IMR-90 (cell line): Measurements from ENCODE around the gene ARHGEF1. TPM values are rescaled to one million over a fixed set of nuclear protein-coding genes. Genes with fewer than 3 reads are reported as not detected.
A peak's percentile ranks its signal among the peaks of the same experiment; 100 is the strongest.

Experiments used
- ATAC-seq: fragments of 200-7000 bp; cut with Tn5 transposase; 2 replicates; pipeline ENCODE4 v1.9.1; 2020; ENCODE audit warnings: low read depth, mild to moderate bottlenecking, moderate library complexity
- BruUV-seq: library from RNA; stranded (reverse); fragments of 400-500 nt; replicated peaks from 2 replicates; lab custom pipeline; 2021; lab: Mats Ljungman, UMichigan
- CTCF ChIA-PET: fragments of 300-600 bp; formaldehyde crosslinking; extraction: SDS; loops from one replicate; lab custom pipeline; 2021; ENCODE audit warnings: antibody characterized with exemption; lab: Yijun Ruan, JAX
- POLR2A ChIA-PET: fragments of 300-600 bp; sonication (Branson Sonifier 250); formaldehyde crosslinking; loops from one replicate; lab custom pipeline; 2022; ENCODE audit warnings: antibody characterized with exemption; ENCODE audit not compliant: unreplicated experiment; lab: Charles Lee
- DNase-seq: peaks from one replicate; pipeline ENCODE4 v3.0.0; 2013
- H2AFZ ChIP-seq: replicated peaks from 2 replicates; pipeline ENCODE3; 2013; ENCODE audit warnings: low read length, mild to moderate bottlenecking; ENCODE audit not compliant: poor library complexity
- H2AK5ac ChIP-seq: 2 replicates; pipeline ENCODE4 v1.6.1; 2013; ENCODE audit warnings: low read depth, low read length, inconsistent platforms
- H2AK9ac ChIP-seq: replicated peaks from 2 replicates; pipeline ENCODE3; 2013; ENCODE audit warnings: mild to moderate bottlenecking, low read depth, low read length, moderate library complexity; ENCODE audit not compliant: poor library complexity
- H2BK120ac ChIP-seq: 2 replicates; pipeline ENCODE4 v1.6.1; 2013; ENCODE audit warnings: low read depth, low read length, inconsistent platforms
- H2BK15ac ChIP-seq: 3 replicates; pipeline ENCODE4 v1.6.1; 2013; ENCODE audit warnings: low read depth, low read length, inconsistent platforms
- H2BK20ac ChIP-seq: 2 replicates; pipeline ENCODE4 v1.6.1; 2013; ENCODE audit warnings: low read depth, mild to moderate bottlenecking, inconsistent platforms, low read length, moderate library complexity
- H2BK5ac ChIP-seq: 2 replicates; pipeline ENCODE4 v1.6.1; 2013; ENCODE audit warnings: mild to moderate bottlenecking, low read depth, low read length, inconsistent platforms; ENCODE audit not compliant: poor library complexity, severe bottlenecking
- H3K14ac ChIP-seq: replicated peaks from 2 replicates; pipeline ENCODE4 v1.6.1; 2013; ENCODE audit warnings: low read depth, low read length, inconsistent platforms
- H3K18ac ChIP-seq: 2 replicates; pipeline ENCODE4 v1.6.1; 2013; ENCODE audit warnings: low read depth, low read length, control low read depth
- H3K23ac ChIP-seq: 2 replicates; pipeline ENCODE4 v1.6.1; 2013; ENCODE audit warnings: low read depth, low read length, inconsistent platforms
- H3K27ac ChIP-seq: 2 replicates; pipeline ENCODE4 v1.5.1; 2013; ENCODE audit warnings: mild to moderate bottlenecking, control low read depth, low read length; ENCODE audit not compliant: insufficient read depth
- H3K27me3 ChIP-seq: 2 replicates; pipeline ENCODE4 v1.6.1; 2013; ENCODE audit warnings: low read length; ENCODE audit not compliant: control insufficient read depth, insufficient read depth
- H3K36me3 ChIP-seq: 2 replicates; pipeline ENCODE4 v1.6.1; 2013; ENCODE audit warnings: low read length, mixed read lengths; ENCODE audit not compliant: control insufficient read depth, insufficient read depth
- H3K4ac ChIP-seq: 2 replicates; pipeline ENCODE4 v1.6.1; 2013; ENCODE audit warnings: low read depth, low read length, inconsistent platforms
- H3K4me1 ChIP-seq: 2 replicates; pipeline ENCODE4 v1.6.1; 2013; ENCODE audit warnings: low read length, mixed read lengths; ENCODE audit not compliant: control insufficient read depth, insufficient read depth
- H3K4me2 ChIP-seq: 2 replicates; pipeline ENCODE4 v1.6.1; 2013; ENCODE audit warnings: low read depth, mild to moderate bottlenecking, control low read depth, low read length, moderate library complexity
- H3K4me3 ChIP-seq: 2 replicates; pipeline ENCODE4 v1.5.1; 2013; ENCODE audit warnings: low read depth, mild to moderate bottlenecking, control low read depth, low read length, moderate library complexity; ENCODE audit not compliant: insufficient read depth
- H3K56ac ChIP-seq: 2 replicates; pipeline ENCODE4 v1.6.1; 2013; ENCODE audit warnings: low read length, inconsistent platforms; ENCODE audit not compliant: insufficient read depth; ENCODE audit errors: extremely low read depth
- H3K79me1 ChIP-seq, 2 experiments: 2 replicates each; pipeline ENCODE4 v1.6.1; 2013; ENCODE audit warnings: low read length in 2 of 2, inconsistent platforms in 1 of 2, low read depth in 1 of 2
- H3K9ac ChIP-seq: 2 replicates; pipeline ENCODE4 v1.6.1; 2013; ENCODE audit warnings: low read depth, low read length, control low read depth
- H3K9me1 ChIP-seq: 2 replicates; pipeline ENCODE4 v1.6.1; 2013; ENCODE audit warnings: low read length, inconsistent platforms; ENCODE audit not compliant: insufficient read depth
- H3K9me3 ChIP-seq: 2 replicates; pipeline ENCODE4 v1.6.1; 2013; ENCODE audit warnings: low read length; ENCODE audit not compliant: control insufficient read depth, insufficient read depth
- H4K20me1 ChIP-seq: 2 replicates; pipeline ENCODE4 v1.6.1; 2013; ENCODE audit warnings: low read length, inconsistent platforms; ENCODE audit not compliant: insufficient read depth
- H4K5ac ChIP-seq: 2 replicates; pipeline ENCODE4 v1.6.1; 2013; ENCODE audit warnings: mild to moderate bottlenecking, low read depth, low read length, control low read depth
- H4K8ac ChIP-seq, 2 experiments: 2 replicates each; pipeline ENCODE4 v1.6.1; 2013; ENCODE audit warnings: low read depth in 2 of 2, low read length in 2 of 2, control low read depth in 1 of 2, inconsistent platforms in 1 of 2
- H4K91ac ChIP-seq: 2 replicates; pipeline ENCODE4 v1.6.1; 2013; ENCODE audit warnings: low read depth, low read length, inconsistent platforms; ENCODE audit not compliant: insufficient read depth
- CHD1 ChIP-seq: IDR thresholded peaks from 2 replicates; pipeline ENCODE4 v1.6.1; 2012; ENCODE audit warnings: low read depth, low read length, improper control_type of control experiment
- MAFK ChIP-seq: IDR thresholded peaks from 2 replicates; pipeline ENCODE4 v1.6.1; 2012; ENCODE audit warnings: low read depth, low read length, improper control_type of control experiment
- MAZ ChIP-seq: IDR thresholded peaks from 2 replicates; pipeline ENCODE4 v1.6.1; 2012; ENCODE audit warnings: low read depth, mild to moderate bottlenecking, low read length, improper control_type of control experiment, moderate library complexity, borderline replicate concordance
- POLR2A ChIP-seq: IDR thresholded peaks from 2 replicates; pipeline ENCODE4 v1.6.1; 2012; ENCODE audit warnings: mild to moderate bottlenecking, low read depth, low read length
- RFX5 ChIP-seq: IDR thresholded peaks from 2 replicates; pipeline ENCODE4 v1.8.0; 2012; ENCODE audit warnings: low read depth, mild to moderate bottlenecking, low read length, moderate library complexity
- USF2 ChIP-seq: fragments of 150-350 bp; IDR thresholded peaks from 2 replicates; pipeline ENCODE4 v1.6.1; 2017; ENCODE audit warnings: mild to moderate bottlenecking, antibody characterized with exemption, low read length, low read depth
- WGBS, 2 experiments: methylation state at CpG; one replicate each; pipeline versions ENCODE4 v1.1.5 to v1.1.7; 2013; ENCODE audit warnings: missing lambda C conversion rate in 2 of 2; ENCODE audit not compliant: insufficient read length in 1 of 2; ENCODE audit errors: extremely low coverage in 2 of 2; 5-methylcytosine and 5-hydroxymethylcytosine counted together
- dilution Hi-C: fragments of 300-500 bp; cut with HindIII; formaldehyde crosslinking; loops from one replicate; pipeline ENCODE4 v1.14.3; 2018; ENCODE audit warnings: low sequenced_read_pairs; ENCODE audit not compliant: unreplicated experiment
- in situ Hi-C: fragments of 300-500 bp; cut with MboI; formaldehyde crosslinking; loops from 3 replicates; pipeline ENCODE4 v1.14.3; 2019; ENCODE audit warnings: low sequenced_read_pairs, inconsistent platforms, mixed read lengths
- intact Hi-C: fragments of 100-400 bp; cut with micrococcal nuclease; formaldehyde crosslinking; loops from 2 replicates; pipeline ENCODE4 v1.10.0; 2022
- polyA plus RNA-seq, 3 experiments: library from polyadenylated mRNA; depleted of rRNA; stranded (reverse); fragments of >200 nt; gene quantifications; 2 replicates each; pipeline ENCODE4 v1.2.3, GENCODE V29; 2012; ENCODE audit warnings: low replicate concordance in 1 of 3
- total RNA-seq: library from RNA; depleted of rRNA; stranded (reverse); fragments of >200 nt; gene quantifications from 2 replicates; pipeline ENCODE4 v1.2.3, GENCODE V29; 2012
- TF ChIP-seq, protein P1 (sequence below): conservative IDR thresholded peaks from 2 replicates; pipeline ENCODE4 v1.5.1; 2012; ENCODE audit warnings: mild to moderate bottlenecking, low read depth, low read length, improper control_type of control experiment

Gene ARHGEF1
- total and polyA plus RNA-seq, 2 of the 4 experiments (the other 2 are of a cell fraction): 11.5 to 47.1 TPM

DNA sequence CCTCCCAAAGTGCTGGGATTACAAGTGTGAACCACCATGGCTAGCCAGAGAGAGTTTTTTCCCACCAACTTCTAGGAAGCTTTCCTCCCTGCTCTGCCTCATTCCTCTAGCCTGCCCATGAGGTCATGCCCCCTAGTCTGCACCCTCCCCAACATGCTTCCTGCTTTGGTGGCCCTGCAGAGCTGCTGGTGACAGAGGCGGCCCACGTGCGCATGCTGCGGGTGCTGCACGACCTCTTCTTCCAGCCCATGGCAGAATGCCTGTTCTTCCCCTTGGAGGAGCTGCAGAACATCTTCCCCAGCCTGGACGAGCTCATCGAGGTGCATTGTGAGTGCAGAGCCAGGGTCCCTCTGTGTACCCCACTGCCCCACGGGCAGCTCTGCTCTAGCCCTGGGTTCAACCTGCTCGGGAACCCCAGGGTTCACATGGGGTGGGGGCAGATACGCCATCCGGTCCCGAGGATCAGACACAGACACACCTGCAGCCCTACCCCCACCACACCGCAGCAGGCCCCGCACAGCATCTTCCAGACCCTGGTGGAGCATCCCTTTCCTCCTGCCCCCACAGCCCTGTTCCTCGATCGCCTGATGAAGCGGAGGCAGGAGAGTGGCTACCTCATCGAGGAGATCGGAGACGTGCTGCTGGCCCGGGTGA, 18.9 kb downstream of the ARHGEF1 start:
- intact Hi-C loops: no loop called here
- Histone ChIP-seq H3K27ac (no peak overlapping the region), H3K36me3 (peaks cover 71% of the 10 kb centered on the region), H2BK15ac (no peak overlapping the region), H4K20me1 (peaks cover 4% of the 10 kb centered on the region; the same call in 1 of the 2 replicates), H2BK120ac (no peak overlapping the region), H3K4me2 (no peak overlapping the region), H3K4ac (no peak overlapping the region), H3K18ac (no peak overlapping the region), H2BK20ac (no peak overlapping the region), H3K27me3 (no peaks in the 10 kb centered on the region), H3K79me1 (peaks cover 0 to 3% of the 10 kb centered on the region in 2 experiments; a peak in 1 of 4 replicates), H4K8ac (no peak overlapping the region), H3K4me3 (no peak overlapping the region), H2BK5ac (no peak overlapping the region), H3K4me1 (no peaks in the 10 kb centered on the region), H3K23ac (no peak overlapping the region), H3K14ac (no peak overlapping the region), H3K9me1 (no peaks in the 10 kb centered on the region), H2AK5ac (no peak overlapping the region), H3K56ac (no peak overlapping the region), H2AK9ac (peak overlapping the region; percentile 9), H3K9ac (no peak overlapping the region), H2AFZ (no peak overlapping the region), H4K5ac (no peak overlapping the region), H3K9me3 (no peaks in the 10 kb centered on the region), H4K91ac (no peak overlapping the region)
- no peak for DNase-seq
- CTCF ChIA-PET: no interaction called here
- 97% methylated on average over 10 of the region's 21 CpGs; no CpG with 5 or more reads in 1 of the 2 experiments for WGBS, 2 experiments
- no TSS peak for BruUV-seq
- in situ Hi-C loops: no loop called here
- dilution Hi-C loops: no loop called here
- POLR2A ChIA-PET: interaction anchor here (0.6 kb wide), 1 partner anchor 43 kb away, joined by 7 read pairs; no protein-coding TSS in a partner anchor
- no peak for TF ChIP-seq MAFK
- TF ChIP-seq CHD1: no peak
- TF ChIP-seq POLR2A: no peak
- TF ChIP-seq RFX5: no peak
- no peak for TF ChIP-seq USF2
- TF ChIP-seq, protein P1, sequence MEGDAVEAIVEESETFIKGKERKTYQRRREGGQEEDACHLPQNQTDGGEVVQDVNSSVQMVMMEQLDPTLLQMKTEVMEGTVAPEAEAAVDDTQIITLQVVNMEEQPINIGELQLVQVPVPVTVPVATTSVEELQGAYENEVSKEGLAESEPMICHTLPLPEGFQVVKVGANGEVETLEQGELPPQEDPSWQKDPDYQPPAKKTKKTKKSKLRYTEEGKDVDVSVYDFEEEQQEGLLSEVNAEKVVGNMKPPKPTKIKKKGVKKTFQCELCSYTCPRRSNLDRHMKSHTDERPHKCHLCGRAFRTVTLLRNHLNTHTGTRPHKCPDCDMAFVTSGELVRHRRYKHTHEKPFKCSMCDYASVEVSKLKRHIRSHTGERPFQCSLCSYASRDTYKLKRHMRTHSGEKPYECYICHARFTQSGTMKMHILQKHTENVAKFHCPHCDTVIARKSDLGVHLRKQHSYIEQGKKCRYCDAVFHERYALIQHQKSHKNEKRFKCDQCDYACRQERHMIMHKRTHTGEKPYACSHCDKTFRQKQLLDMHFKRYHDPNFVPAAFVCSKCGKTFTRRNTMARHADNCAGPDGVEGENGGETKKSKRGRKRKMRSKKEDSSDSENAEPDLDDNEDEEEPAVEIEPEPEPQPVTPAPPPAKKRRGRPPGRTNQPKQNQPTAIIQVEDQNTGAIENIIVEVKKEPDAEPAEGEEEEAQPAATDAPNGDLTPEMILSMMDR: no peak
- no peak for TF ChIP-seq MAZ
- ATAC-seq: no peak
